GM12878 (cell line): ENCODE measurements around the gene LALBA. TPM values are rescaled to one million over a fixed set of nuclear protein-coding genes. Genes with fewer than 3 reads are reported as not detected.

Experiments used
- ATAC-seq: fragments of 200-7000 bp; cut with Tn5 transposase; 3 replicates; pipeline ENCODE4 v1.9.1; 2020; ENCODE audit warnings: mild to moderate bottlenecking, moderate library complexity
- BruUV-seq: library from RNA; stranded (reverse); fragments of 400-500 nt; replicated peaks from 2 replicates; lab custom pipeline; 2021; lab: Mats Ljungman, UMichigan
- CTCF ChIA-PET: fragments of 300-600 bp; sonication (Branson Sonifier 250); formaldehyde crosslinking; extraction: SDS; loops from one replicate; lab custom pipeline; 2021; ENCODE audit warnings: inconsistent platforms; lab: Yijun Ruan, JAX
- POLR2A ChIA-PET: fragments of 350-600 bp; formaldehyde crosslinking; extraction: SDS; loops from one replicate; lab custom pipeline; 2021; ENCODE audit warnings: inconsistent platforms; lab: Charles Lee
- RAD21 ChIA-PET: fragments of 300-600 bp; sonication (Branson Sonifier 250); formaldehyde crosslinking; loops from one replicate; lab custom pipeline; 2023; ENCODE audit warnings: antibody characterized with exemption; ENCODE audit not compliant: unreplicated experiment; lab: Charles Lee
- SMC1A ChIA-PET: fragments of 300-600 bp; sonication (Branson Sonifier 250); formaldehyde crosslinking; loops from one replicate; lab custom pipeline; 2023; ENCODE audit not compliant: unreplicated experiment, uncharacterized antibody; lab: Charles Lee
- DNase-seq: peaks from one replicate; pipeline ENCODE4 v3.0.0-alpha.2; 2011; ENCODE audit warnings: low read depth, low spot score
- FAIRE-seq: peaks from 3 replicates; lab custom pipeline; 2011; peaks lifted over from hg19 to GRCh38; lab: Jason Lieb, UNC
- H2AFZ ChIP-seq: 2 replicates; pipeline ENCODE4 v1.6.0; 2011; ENCODE audit warnings: low read depth, low read length, control low read depth; ENCODE audit not compliant: control insufficient read depth
- H3K27ac ChIP-seq: 2 replicates; pipeline ENCODE4 v1.5.1; 2011; ENCODE audit warnings: control low read depth; ENCODE audit not compliant: control insufficient read depth, insufficient read depth
- H3K27me3 ChIP-seq, 2 experiments: replicated peaks in 1 of 2; 2 replicates each; pipeline versions ENCODE4 v1.6.0 to v1.6.1; 2011; ENCODE audit warnings: low read length in 1 of 2; ENCODE audit not compliant: control insufficient read depth in 2 of 2, insufficient read depth in 2 of 2
- H3K36me3 ChIP-seq, 2 experiments: 2 replicates each; pipeline ENCODE4 v1.5.1; 2011; ENCODE audit warnings: low read length in 1 of 2; ENCODE audit not compliant: control insufficient read depth in 2 of 2, insufficient read depth in 2 of 2
- H3K4me1 ChIP-seq: 2 replicates; pipeline ENCODE4 v1.6.1; 2011; ENCODE audit warnings: mild to moderate bottlenecking, low read length, moderate library complexity, mixed read lengths; ENCODE audit not compliant: control insufficient read depth, insufficient read depth
- H3K4me2 ChIP-seq: 2 replicates; pipeline ENCODE4 v1.6.0; 2011; ENCODE audit warnings: control low read depth; ENCODE audit not compliant: control insufficient read depth, insufficient read depth
- H3K4me3 ChIP-seq: fragments of 200-600 bp; sonication (generic); 2 replicates; pipeline ENCODE4 v1.5.1; 2016
- H3K79me2 ChIP-seq: 2 replicates; pipeline ENCODE4 v1.6.0; 2011; ENCODE audit warnings: low read length; ENCODE audit not compliant: control insufficient read depth, insufficient read depth
- H3K9ac ChIP-seq: 2 replicates; pipeline ENCODE4 v1.8.0; 2011; ENCODE audit warnings: low read length, control low read depth, mixed read lengths; ENCODE audit not compliant: control insufficient read depth, insufficient read depth
- H3K9me3 ChIP-seq: replicated peaks from 3 replicates; pipeline ENCODE4 v1.5.1; 2011; ENCODE audit warnings: mild to moderate bottlenecking, low read length; ENCODE audit not compliant: control insufficient read depth, insufficient read depth
- H4K20me1 ChIP-seq: 2 replicates; pipeline ENCODE4 v1.6.0; 2011; ENCODE audit not compliant: control insufficient read depth, insufficient read depth
- BACH1 ChIP-seq: fragments of 450-650 bp; IDR thresholded peaks from 2 replicates; pipeline ENCODE4 v1.6.1; 2017; ENCODE audit warnings: mild to moderate bottlenecking, borderline replicate concordance
- BCL11A ChIP-seq: IDR thresholded peaks from 2 replicates; pipeline ENCODE4 v1.6.1; 2011; ENCODE audit warnings: low read depth, low read length
- BCLAF1 ChIP-seq: fragments of 450-650 bp; IDR thresholded peaks from 2 replicates; pipeline ENCODE4 v1.6.1; 2017; ENCODE audit warnings: antibody characterized with exemption, mild to moderate bottlenecking, moderate library complexity
- DPF2 ChIP-seq: fragments of 450-650 bp; IDR thresholded peaks from 2 replicates; pipeline ENCODE4 v1.6.1; 2017; ENCODE audit warnings: mild to moderate bottlenecking
- FOXM1 ChIP-seq: IDR thresholded peaks from 2 replicates; pipeline ENCODE4 v1.6.1; 2012; ENCODE audit warnings: low read depth, mild to moderate bottlenecking, inconsistent platforms, low read length, moderate library complexity
- NR2C2 ChIP-seq: IDR thresholded peaks from 2 replicates; pipeline ENCODE4 v1.6.1; 2011; ENCODE audit warnings: borderline replicate concordance, low read depth; ENCODE audit not compliant: control insufficient read depth, insufficient read length
- POLR2AphosphoS5 ChIP-seq: IDR thresholded peaks from 2 replicates; pipeline ENCODE4 v1.6.1; 2011; ENCODE audit warnings: mild to moderate bottlenecking, low read length, inconsistent platforms
- RAD21 ChIP-seq: IDR thresholded peaks from 2 replicates; pipeline ENCODE4 v1.6.1; 2011; ENCODE audit warnings: mild to moderate bottlenecking, low read depth, low read length, moderate library complexity; ENCODE audit not compliant: insufficient read depth
- SMC3 ChIP-seq: IDR thresholded peaks from 2 replicates; pipeline ENCODE4 v1.6.1; 2011; ENCODE audit warnings: low read length, improper control_type of control experiment, borderline replicate concordance
- STAT3 ChIP-seq: IDR thresholded peaks from 2 replicates; pipeline ENCODE4 v1.6.1; 2011; ENCODE audit warnings: low read depth, low read length, improper control_type of control experiment
- YY1 ChIP-seq: IDR thresholded peaks from 2 replicates; pipeline ENCODE4 v1.6.1; 2011; ENCODE audit warnings: low read depth, mild to moderate bottlenecking, low read length
- WGBS: methylation state at CpG from one replicate; pipeline ENCODE4 v1.1.6; 2016; ENCODE audit warnings: low lambda C conversion rate; ENCODE audit not compliant: insufficient replicate concordance, insufficient coverage; ENCODE audit errors: missing lambda C conversion rate; 5-methylcytosine and 5-hydroxymethylcytosine counted together
- in situ Hi-C: fragments of 300-500 bp; cut with MboI; formaldehyde crosslinking; loops from 9 replicates; pipeline ENCODE4 v1.14.3; 2018; ENCODE audit warnings: mixed read lengths
- intact Hi-C: fragments of 100-400 bp; cut with micrococcal nuclease; formaldehyde crosslinking; loops from one replicate; pipeline ENCODE4 v1.14.2; 2022; ENCODE audit not compliant: unreplicated experiment
- polyA plus RNA-seq, 11 experiments: library from polyadenylated mRNA; depleted of rRNA in 4 of 11; unstranded in 6 of 11; stranded (reverse) in 5 of 11; fragments of >200 nt; fragmentation: Nextera tagmentation in 4 of 11; fragmentation: Illumina TruSeq in 1 of 11; extraction: Ambion mirVana in 4 of 11; extraction: Trizol in 1 of 11; gene quantifications; 1 replicate in 1 of 11; 2 replicates in 10 of 11; pipeline versions ENCODE4 v1.2.1 to v1.2.3, GENCODE V29; 2011 to 2016; ENCODE audit warnings: inconsistent platforms in 2 of 11, missing spikeins in 2 of 11, low read depth in 1 of 11
- total RNA-seq, 4 experiments: library from RNA; depleted of rRNA in 3 of 4; stranded (reverse); fragments of >200 nt in 3 of 4; fragmentation: Illumina TruSeq in 1 of 4; extraction: Trizol in 1 of 4; gene quantifications; 2 replicates each; pipeline versions ENCODE4 v1.2.1 to v1.2.3, GENCODE V29; 2013 to 2021
- TF ChIP-seq, protein P1 (sequence below), 3 experiments: IDR thresholded peaks in 2 of 3; conservative IDR thresholded peaks in 1 of 3; 2 replicates each; pipeline ENCODE4 v1.5.1; 2011; ENCODE audit warnings: low read depth in 3 of 3, low read length in 3 of 3, mild to moderate bottlenecking in 3 of 3, control low read depth in 2 of 3, moderate library complexity in 2 of 3, inconsistent platforms in 1 of 3, mixed read lengths in 1 of 3; ENCODE audit not compliant: control insufficient read depth in 2 of 3, insufficient read depth in 1 of 3; ENCODE audit errors: extremely low read depth in 1 of 3

The LALBA gene
- total and polyA plus RNA-seq, 10 of the 15 experiments (the other 5 are each of a cell fraction or from before 2014, with no cell fraction given): not detected

- Histone ChIP-seq H3K36me3 (no peaks in the 10 kb centered on the region), H2AFZ (no peak overlapping the region), H3K27me3 (no peaks in the 10 kb centered on the region), H3K9me3 (no peaks in the 10 kb centered on the region), H3K4me3 (no peak overlapping the region), H3K4me2 (no peak overlapping the region), H4K20me1 (no peaks in the 10 kb centered on the region), H3K4me1 (0 out of 2 replicates have a peak, but pooled peaks cover 5% of the 10 kb centered on the region), H3K79me2 (no peaks in the 10 kb centered on the region), H3K27ac (no peak overlapping the region), H3K9ac (no peak overlapping the region)
- BruUV-seq: no TSS peak
- intact Hi-C loops (loop anchor here (1.0 to 10.0 kb wide), 2 partner anchors 76 to 252 kb away; no protein-coding TSS in a partner anchor), in situ Hi-C loops (loop anchor here (5.0 to 10.0 kb wide), 2 partner anchors 75 to 252 kb away; no protein-coding TSS in a partner anchor)
- ATAC-seq: peak; percentile 75
- ChIA-PET SMC1A (interaction anchor here (0.7 to 7.9 kb wide), 16 partner anchors 12 to 344 kb away, joined by 3 to 169 read pairs (median 4); no protein-coding TSS in a partner anchor), CTCF (interaction anchor here (0.6 to 9.7 kb wide), 19 partner anchors 8 to 263 kb away, joined by 3 to 250 read pairs (median 4); partner anchors contain the start of gene LALBA), RAD21 (interaction anchor here (0.5 to 8.1 kb wide), 10 partner anchors 16 to 447 kb away, joined by 3 to 151 read pairs (median 4); no protein-coding TSS in a partner anchor), POLR2A (interaction anchor here (1.1 kb wide), 1 partner anchor 76 kb away, joined by 3 read pairs; no protein-coding TSS in a partner anchor)
- no peak for FAIRE-seq
- 51% methylated on average over 8 of the region's 8 CpGs for WGBS
- TF ChIP-seq BCL11A (no peak), BACH1 (no peak), POLR2AphosphoS5 (no peak), YY1 (peak; percentile 84), NR2C2 (no peak), FOXM1 (0 out of 2 replicates have a peak, but pooled peaks have one; percentile 31), DPF2 (no peak), SMC3 (peak; percentile 87), BCLAF1 (no peak), RAD21 (peak; percentile 98), STAT3 (no peak)
- TF ChIP-seq, protein P1, sequence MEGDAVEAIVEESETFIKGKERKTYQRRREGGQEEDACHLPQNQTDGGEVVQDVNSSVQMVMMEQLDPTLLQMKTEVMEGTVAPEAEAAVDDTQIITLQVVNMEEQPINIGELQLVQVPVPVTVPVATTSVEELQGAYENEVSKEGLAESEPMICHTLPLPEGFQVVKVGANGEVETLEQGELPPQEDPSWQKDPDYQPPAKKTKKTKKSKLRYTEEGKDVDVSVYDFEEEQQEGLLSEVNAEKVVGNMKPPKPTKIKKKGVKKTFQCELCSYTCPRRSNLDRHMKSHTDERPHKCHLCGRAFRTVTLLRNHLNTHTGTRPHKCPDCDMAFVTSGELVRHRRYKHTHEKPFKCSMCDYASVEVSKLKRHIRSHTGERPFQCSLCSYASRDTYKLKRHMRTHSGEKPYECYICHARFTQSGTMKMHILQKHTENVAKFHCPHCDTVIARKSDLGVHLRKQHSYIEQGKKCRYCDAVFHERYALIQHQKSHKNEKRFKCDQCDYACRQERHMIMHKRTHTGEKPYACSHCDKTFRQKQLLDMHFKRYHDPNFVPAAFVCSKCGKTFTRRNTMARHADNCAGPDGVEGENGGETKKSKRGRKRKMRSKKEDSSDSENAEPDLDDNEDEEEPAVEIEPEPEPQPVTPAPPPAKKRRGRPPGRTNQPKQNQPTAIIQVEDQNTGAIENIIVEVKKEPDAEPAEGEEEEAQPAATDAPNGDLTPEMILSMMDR (IDR thresholded peaks at IDR 0.05 in 2 of 3, conservative IDR thresholded peaks at IDR 0.05 in 1 of 3; ENCODE audit: control insufficient read depth in 2 of 3, extremely low read depth in 1 of 3, insufficient read depth in 1 of 3, low read depth in 3 of 3, low read length in 3 of 3): peak; percentile 76 to 86 (median 79)
- DNase-seq: no peak
Observed at GRCh38 chr12:48542300-48542928, 27.4 kb downstream of the LALBA start.
